DND-41 (cell line): ENCODE measurements around the gene TNFSF12.

Experiments
- CTCF ChIP-seq: IDR thresholded peaks from 2 replicates; pipeline ENCODE4 v1.5.1; 2012; ENCODE audit warnings: borderline replicate concordance, low read length, moderate library complexity, mild to moderate bottlenecking; ENCODE audit not compliant: poor library complexity, severe bottlenecking; ENCODE audit errors: extremely low read depth
- EZH2 ChIP-seq: IDR thresholded peaks from 3 replicates; pipeline ENCODE4 v1.6.1; 2012; ENCODE audit warnings: borderline replicate concordance, low read depth, mild to moderate bottlenecking, moderate library complexity, low read length, inconsistent platforms; ENCODE audit not compliant: severe bottlenecking

GRCh38 chr17:7541074-7541621 lies 7.7 kb upstream of the TNFSF12 start:
- TF ChIP-seq CTCF (no peak), EZH2 (no peak)
